GM10266 (cell line): Measurements from ENCODE around the gene APP.

Experiments
- DNase-seq: peaks from one replicate; pipeline ENCODE4 v3.0.0; 2012; ENCODE audit errors: extremely low spot score
- TF ChIP-seq, protein P1 (sequence below): IDR thresholded peaks from 2 replicates; pipeline ENCODE4 v1.5.1; 2012; ENCODE audit warnings: mild to moderate bottlenecking, low read depth; ENCODE audit not compliant: control insufficient read depth, insufficient read depth; ENCODE audit errors: missing control alignments

Gene APP

DNA sequence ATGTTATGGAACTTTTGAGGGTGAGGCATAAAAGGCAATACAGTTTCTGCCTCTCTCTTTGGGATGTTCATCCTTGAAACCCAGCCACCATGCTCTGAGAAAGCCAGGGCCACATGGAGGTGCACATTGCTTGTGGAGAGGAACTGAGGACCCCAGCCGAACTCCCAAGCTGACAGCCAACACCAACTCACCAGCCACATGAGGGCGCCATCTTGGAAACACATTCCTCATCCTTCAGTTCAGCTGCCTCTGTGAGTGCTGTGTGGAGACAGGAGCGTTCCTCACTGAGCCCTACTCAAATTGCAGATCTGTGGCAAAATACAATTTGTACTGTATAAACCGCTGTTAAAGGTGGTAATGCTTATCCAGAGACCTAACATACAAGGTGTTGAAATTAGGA lies 298.3 kb downstream of the APP start:
- DNase-seq: no peak
- TF ChIP-seq, protein P1, sequence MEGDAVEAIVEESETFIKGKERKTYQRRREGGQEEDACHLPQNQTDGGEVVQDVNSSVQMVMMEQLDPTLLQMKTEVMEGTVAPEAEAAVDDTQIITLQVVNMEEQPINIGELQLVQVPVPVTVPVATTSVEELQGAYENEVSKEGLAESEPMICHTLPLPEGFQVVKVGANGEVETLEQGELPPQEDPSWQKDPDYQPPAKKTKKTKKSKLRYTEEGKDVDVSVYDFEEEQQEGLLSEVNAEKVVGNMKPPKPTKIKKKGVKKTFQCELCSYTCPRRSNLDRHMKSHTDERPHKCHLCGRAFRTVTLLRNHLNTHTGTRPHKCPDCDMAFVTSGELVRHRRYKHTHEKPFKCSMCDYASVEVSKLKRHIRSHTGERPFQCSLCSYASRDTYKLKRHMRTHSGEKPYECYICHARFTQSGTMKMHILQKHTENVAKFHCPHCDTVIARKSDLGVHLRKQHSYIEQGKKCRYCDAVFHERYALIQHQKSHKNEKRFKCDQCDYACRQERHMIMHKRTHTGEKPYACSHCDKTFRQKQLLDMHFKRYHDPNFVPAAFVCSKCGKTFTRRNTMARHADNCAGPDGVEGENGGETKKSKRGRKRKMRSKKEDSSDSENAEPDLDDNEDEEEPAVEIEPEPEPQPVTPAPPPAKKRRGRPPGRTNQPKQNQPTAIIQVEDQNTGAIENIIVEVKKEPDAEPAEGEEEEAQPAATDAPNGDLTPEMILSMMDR: peak; percentile 12

DNA sequence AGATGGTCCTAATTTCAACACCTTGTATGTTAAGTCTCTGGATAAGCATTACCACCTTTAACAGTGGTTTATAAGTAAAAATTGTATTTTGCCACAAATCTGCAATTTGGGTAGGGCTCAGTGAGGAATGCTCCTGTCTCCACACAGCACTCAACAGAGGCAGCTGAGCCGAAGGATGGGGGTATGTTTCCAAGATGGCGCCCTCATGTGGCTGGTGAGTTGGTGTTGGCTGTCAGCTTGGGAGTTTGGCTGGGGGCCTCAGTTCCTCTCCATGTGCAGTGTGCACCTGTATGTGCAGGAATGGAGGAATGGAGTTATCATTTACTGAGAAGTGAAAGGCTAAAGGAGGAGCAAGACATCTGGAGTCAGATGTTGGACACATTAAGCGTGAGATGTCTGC lies 299.0 kb downstream of the APP start:
- TF ChIP-seq, protein P1: no peak
- no peak for DNase-seq

DNA sequence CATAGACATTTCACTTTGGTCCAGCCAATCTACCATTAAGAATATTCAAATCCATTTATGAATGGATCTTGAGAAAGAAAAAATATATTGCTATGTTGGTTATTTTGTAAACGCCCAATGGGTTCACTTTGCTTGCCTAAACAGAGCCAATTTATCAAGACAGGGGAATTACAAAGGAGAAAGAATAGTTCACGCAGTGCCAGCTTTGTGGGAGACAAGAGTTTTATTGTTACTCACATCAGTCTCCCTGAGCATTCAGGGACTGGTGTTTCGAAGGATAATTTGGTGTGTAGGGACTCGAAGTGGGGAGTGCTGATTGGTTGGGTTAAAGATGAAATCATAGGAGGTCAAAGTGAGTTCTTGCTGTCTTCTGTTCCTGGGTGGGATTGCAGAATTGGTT lies 300.5 kb downstream of the APP start:
- no peak for DNase-seq
- TF ChIP-seq, protein P1: no peak

DNA sequence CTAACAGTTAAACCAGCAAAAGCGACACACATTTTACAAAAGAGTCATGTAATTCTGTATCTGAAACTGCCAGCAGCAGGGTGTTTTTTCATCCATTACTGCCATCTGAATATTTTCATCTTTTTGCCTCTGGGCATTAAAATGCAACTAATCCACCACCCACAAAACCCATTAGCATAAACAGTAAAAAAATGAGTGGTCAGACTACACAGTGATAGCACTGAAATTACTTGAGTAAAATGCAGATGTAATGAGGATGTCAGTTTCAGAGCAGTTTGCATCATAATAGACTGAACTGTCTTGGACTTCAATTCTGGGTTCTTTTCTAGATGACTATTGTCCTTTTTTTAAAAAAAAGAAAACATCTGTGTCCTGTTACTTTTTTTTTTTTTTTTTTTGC lies 303.5 kb downstream of the APP start:
- no peak for DNase-seq
- TF ChIP-seq, protein P1: no peak

DNA sequence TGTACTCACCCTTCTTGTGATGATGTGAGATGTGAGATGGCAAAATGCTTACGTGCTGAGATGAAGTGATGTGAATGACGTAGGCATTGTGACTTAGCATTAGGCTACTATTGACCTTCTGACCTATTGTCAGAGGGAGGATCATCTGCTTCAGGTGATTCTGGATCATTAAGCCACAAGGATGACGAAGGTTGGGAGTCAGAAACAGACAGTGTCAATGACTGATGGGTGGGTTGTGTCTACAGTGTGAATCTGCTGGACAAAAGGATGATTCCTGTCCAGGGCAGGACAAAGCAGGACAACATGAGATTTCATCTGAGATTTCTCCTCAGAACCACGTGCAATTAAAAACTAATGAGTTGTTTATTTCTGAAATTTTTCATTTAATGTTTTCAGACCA lies 306.8 kb downstream of the APP start:
- no peak for DNase-seq
- TF ChIP-seq, protein P1: no peak

DNA sequence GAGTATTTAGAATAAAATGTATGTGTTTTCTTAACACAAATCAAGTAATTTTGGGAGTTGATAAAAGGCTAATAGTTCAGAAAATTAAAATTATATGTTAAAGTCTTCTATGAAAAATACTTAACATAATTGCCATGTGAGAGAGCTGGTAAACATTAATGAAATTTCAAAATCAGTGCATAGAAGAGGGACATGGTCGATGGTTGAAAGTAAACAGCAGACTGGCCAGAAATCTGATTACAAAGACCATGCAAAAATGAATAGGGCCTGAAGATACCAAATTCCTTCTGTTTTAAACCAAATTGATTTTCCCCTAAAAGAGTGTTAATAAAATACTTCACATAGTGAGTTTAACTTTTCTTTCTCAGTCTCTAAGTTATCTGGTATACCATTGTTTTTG lies 307.5 kb downstream of the APP start:
- TF ChIP-seq, protein P1: no peak
- DNase-seq: no peak

DNA sequence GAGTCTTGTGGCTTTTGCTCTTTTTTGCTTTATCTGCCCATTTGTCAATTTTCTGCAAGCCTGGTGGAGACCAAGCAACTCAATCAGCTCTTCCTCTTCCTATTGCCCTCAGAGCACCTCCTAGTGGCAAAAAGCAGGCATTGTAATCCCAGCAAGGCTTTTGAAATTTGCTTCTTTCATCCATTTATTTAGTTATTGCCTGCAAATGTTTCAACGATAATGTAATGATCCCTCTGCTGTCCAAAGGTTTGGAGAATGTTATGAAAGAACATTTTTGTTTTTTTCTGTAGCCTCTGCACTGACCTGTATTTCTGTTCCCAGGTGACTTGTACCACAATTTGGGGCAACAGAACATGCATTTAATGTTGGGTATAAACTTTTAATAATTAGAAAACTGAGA lies 308.0 kb downstream of the APP start:
- DNase-seq: peak; percentile 37
- TF ChIP-seq, protein P1: peak; percentile 79
